Neutrophil (primary cell): Measurements from ENCODE around the gene CHST11.

Experiments
- H3K27ac ChIP-seq: fragments of 200-600 bp; sonication (generic); 2 replicates; pipeline ENCODE4 v1.5.1; 2016; ENCODE audit warnings: mild to moderate bottlenecking, moderate library complexity
- H3K27me3 ChIP-seq: fragments of 200-600 bp; sonication (generic); 2 replicates; pipeline ENCODE4 v1.6.0; 2016; ENCODE audit warnings: mild to moderate bottlenecking
- H3K36me3 ChIP-seq: fragments of 200-600 bp; sonication (generic); 2 replicates; pipeline ENCODE4 v1.5.1; 2017
- H3K4me1 ChIP-seq, 2 experiments: fragments of 200-600 bp in 1 of 2; sonication (generic) in 1 of 2; 1 replicate in 1 of 2; 2 replicates in 1 of 2; pipeline versions ENCODE4 v1.5.1 to v1.6.1; 2013 to 2016; ENCODE audit warnings: low read depth in 1 of 2, low read length in 1 of 2, mild to moderate bottlenecking in 1 of 2, moderate library complexity in 1 of 2; ENCODE audit not compliant: control insufficient read depth in 1 of 2, insufficient read depth in 1 of 2
- H3K4me3 ChIP-seq, 2 experiments: fragments of 200-600 bp in 1 of 2; sonication (generic) in 1 of 2; 1 replicate in 1 of 2; 2 replicates in 1 of 2; pipeline ENCODE4 v1.5.1; 2013 to 2016; ENCODE audit warnings: low read depth in 1 of 2, low read length in 1 of 2, mild to moderate bottlenecking in 1 of 2, moderate library complexity in 1 of 2
- H3K9me3 ChIP-seq: fragments of 200-600 bp; sonication (generic); 2 replicates; pipeline ENCODE4 v1.5.1; 2016
- CTCF ChIP-seq: fragments of 200-600 bp; sonication (generic); IDR thresholded peaks from 2 replicates; pipeline ENCODE4 v1.5.1; 2016; ENCODE audit warnings: antibody characterized with exemption

CHST11 gene

GRCh38 chr12:104513681-104514080 is 56.9 kb downstream of the CHST11 start:
- H3K36me3 ChIP-seq: no peaks in the 10 kb centered on the region
- no peak overlapping the region for H3K4me3 ChIP-seq
- TF ChIP-seq CTCF: no peak
- H3K27ac ChIP-seq: peak overlapping the region; percentile 7
- H3K9me3 ChIP-seq: no peaks in the 10 kb centered on the region
- peaks cover 4 to 14% of the 10 kb centered on the region in 2 experiments for H3K4me1 ChIP-seq
- no peaks in the 10 kb centered on the region for H3K27me3 ChIP-seq

- H3K36me3 ChIP-seq: no peaks in the 10 kb centered on the region
- TF ChIP-seq CTCF: no peak
- H3K27me3 ChIP-seq: no peaks in the 10 kb centered on the region
- no peaks in the 10 kb centered on the region for H3K9me3 ChIP-seq
- peaks cover 4 to 19% of the 10 kb centered on the region in 2 experiments for H3K4me1 ChIP-seq
- H3K27ac ChIP-seq: peak overlapping the region; percentile 7
- H3K4me3 ChIP-seq: no peak overlapping the region
Observed at GRCh38 chr12:104514092-104514810, 57.5 kb downstream of the CHST11 start.

GRCh38 chr12:104515899-104516298 is 59.2 kb downstream of the CHST11 start:
- H3K4me3 ChIP-seq: no peak overlapping the region
- TF ChIP-seq CTCF: no peak
- peaks cover 3 to 21% of the 10 kb centered on the region in 2 experiments for H3K4me1 ChIP-seq
- H3K27ac ChIP-seq: no peak overlapping the region
- H3K36me3 ChIP-seq: no peaks in the 10 kb centered on the region
- no peaks in the 10 kb centered on the region for H3K27me3 ChIP-seq
- no peaks in the 10 kb centered on the region for H3K9me3 ChIP-seq

GRCh38 chr12:104516821-104517220 is 60.1 kb downstream of the CHST11 start:
- TF ChIP-seq CTCF: no peak
- Histone ChIP-seq H3K4me1 (peaks cover 0 to 21% of the 10 kb centered on the region in 2 experiments), H3K36me3 (no peaks in the 10 kb centered on the region), H3K27me3 (no peaks in the 10 kb centered on the region), H3K4me3 (no peak overlapping the region), H3K27ac (no peak overlapping the region), H3K9me3 (no peaks in the 10 kb centered on the region)

GRCh38 chr12:104517880-104518279 is 61.1 kb downstream of the CHST11 start:
- Histone ChIP-seq H3K27ac (no peak overlapping the region), H3K4me1 (peaks cover 2 to 31% of the 10 kb centered on the region in 2 experiments), H3K27me3 (no peaks in the 10 kb centered on the region), H3K9me3 (no peaks in the 10 kb centered on the region), H3K36me3 (no peaks in the 10 kb centered on the region), H3K4me3 (no peak overlapping the region)
- TF ChIP-seq CTCF: no peak
